Breast epithelium (tissue), 4 donors: ENCODE measurements around the gene CFAP58. TPM values are rescaled to one million over a fixed set of nuclear protein-coding genes. Genes with fewer than 3 reads are reported as not detected.
A peak's percentile ranks its signal among the peaks of the same experiment; 100 is the strongest.

ENCODE experiments used
- DNase-seq, 2 donors: peaks; one replicate each; pipeline ENCODE4 v3.0.0-alpha.2; 2019; ENCODE audit warnings: low spot score in 2 of 2
- H3K27ac ChIP-seq, 2 donors: fragments of 200-600 bp; sonication (generic) in 1 of 2; one replicate each; pipeline ENCODE4 v1.5.1; 2016 to 2019; ENCODE audit warnings: mild to moderate bottlenecking in 1 of 2
- H3K27me3 ChIP-seq, 2 donors: fragments of 200-600 bp; sonication (generic) in 1 of 2; one replicate each; pipeline versions ENCODE4 v1.5.1 to v1.6.0; 2017 to 2019; ENCODE audit warnings: control low read depth in 1 of 2, mild to moderate bottlenecking in 1 of 2
- H3K36me3 ChIP-seq: fragments of 200-600 bp; one replicate; pipeline ENCODE4 v1.5.1; 2019
- H3K4me1 ChIP-seq, 2 donors: fragments of 200-600 bp; sonication (generic); one replicate each; pipeline ENCODE4 v1.5.1; 2016 to 2019; ENCODE audit warnings: control low read depth in 1 of 2
- H3K4me3 ChIP-seq, 3 donors: fragments of 200-600 bp; sonication (generic); 1 replicate in 2 of 3; 2 replicates in 1 of 3; pipeline ENCODE4 v1.5.1; 2016 to 2019; ENCODE audit warnings: mild to moderate bottlenecking in 3 of 3, moderate library complexity in 2 of 3
- H3K9me3 ChIP-seq, 2 donors: fragments of 200-600 bp; sonication (generic) in 1 of 2; one replicate each; pipeline ENCODE4 v1.5.1; 2016 to 2019; ENCODE audit warnings: control low read depth in 1 of 2
- POLR2A ChIP-seq: fragments of 450-650 bp; IDR thresholded peaks from one replicate; pipeline ENCODE4 v1.6.1; 2016; ENCODE audit warnings: antibody characterized with exemption, mild to moderate bottlenecking, moderate library complexity
- POLR2AphosphoS5 ChIP-seq, 3 donors: sonication (generic); formaldehyde crosslinking; IDR thresholded peaks; one replicate each; pipeline ENCODE4 v1.6.1; 2017; ENCODE audit warnings: antibody characterized with exemption in 3 of 3
- intact Hi-C: fragments of 100-400 bp; cut with DNase I; formaldehyde crosslinking; loops from one replicate; pipeline ENCODE4 v1.15.1; 2023; ENCODE audit warnings: low total_unique reads
- total RNA-seq, 3 donors: library from RNA; depleted of rRNA; stranded (reverse); fragments of >200 nt; gene quantifications; one replicate each; pipeline ENCODE4 v1.1.0, GENCODE V29; 2016
- TF ChIP-seq, protein P1 (sequence below), 3 donors: fragments of 450-650 bp; IDR thresholded peaks; one replicate each; pipeline ENCODE4 v1.5.1; 2016 to 2017; ENCODE audit warnings: antibody characterized with exemption in 3 of 3, mild to moderate bottlenecking in 3 of 3, moderate library complexity in 3 of 3

The CFAP58 gene
- total RNA-seq, 3 donors from 2014 or later, result 0.16 to 0.98 (median 0.88) TPM

DNA sequence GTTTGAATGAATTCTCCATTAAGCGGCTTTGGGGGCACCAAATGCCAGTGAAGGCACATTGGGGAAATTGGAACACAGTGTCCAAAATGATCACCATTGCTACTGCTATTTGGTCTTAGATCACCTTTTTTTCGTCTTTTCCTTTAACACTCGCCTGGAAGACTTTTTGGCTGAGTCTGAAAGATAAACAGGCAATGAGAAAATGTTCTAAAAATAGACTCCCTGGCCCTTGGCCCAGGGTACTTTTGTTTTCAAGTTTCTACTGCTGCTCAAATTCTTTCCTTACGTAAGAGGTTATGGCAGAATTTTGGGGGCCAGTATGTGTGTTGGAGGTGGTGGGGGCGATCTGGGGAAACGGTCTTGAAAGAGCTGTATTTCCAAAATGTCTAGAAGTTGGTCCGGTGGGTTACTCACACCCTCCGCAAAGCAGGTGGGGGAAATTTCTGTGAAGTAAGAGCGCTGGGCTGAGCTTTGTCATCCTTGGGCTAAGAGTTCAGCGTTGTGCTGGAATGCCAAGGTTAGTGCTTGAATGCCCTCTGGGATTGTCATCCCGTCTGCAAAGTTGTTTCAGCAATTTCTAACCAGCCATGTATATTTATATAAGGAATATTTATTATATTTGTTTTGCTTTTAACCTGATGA is 14.0 kb upstream of the CFAP58 start:
- Histone ChIP-seq H3K9me3 (no peaks in the 10 kb centered on the region), H3K27me3 (no peaks in the 10 kb centered on the region), H3K4me1 (peaks cover 0 to 4% of the 10 kb centered on the region in 2 donors), H3K36me3 (no peaks in the 10 kb centered on the region), H3K4me3 (peak overlapping the region; percentile 71 to 96 (median 90)), H3K27ac (peak overlapping the region; percentile 91 to 92)
- no peak for TF ChIP-seq POLR2AphosphoS5 (IDR thresholded peaks at IDR 0.05)
- TF ChIP-seq, protein P1, sequence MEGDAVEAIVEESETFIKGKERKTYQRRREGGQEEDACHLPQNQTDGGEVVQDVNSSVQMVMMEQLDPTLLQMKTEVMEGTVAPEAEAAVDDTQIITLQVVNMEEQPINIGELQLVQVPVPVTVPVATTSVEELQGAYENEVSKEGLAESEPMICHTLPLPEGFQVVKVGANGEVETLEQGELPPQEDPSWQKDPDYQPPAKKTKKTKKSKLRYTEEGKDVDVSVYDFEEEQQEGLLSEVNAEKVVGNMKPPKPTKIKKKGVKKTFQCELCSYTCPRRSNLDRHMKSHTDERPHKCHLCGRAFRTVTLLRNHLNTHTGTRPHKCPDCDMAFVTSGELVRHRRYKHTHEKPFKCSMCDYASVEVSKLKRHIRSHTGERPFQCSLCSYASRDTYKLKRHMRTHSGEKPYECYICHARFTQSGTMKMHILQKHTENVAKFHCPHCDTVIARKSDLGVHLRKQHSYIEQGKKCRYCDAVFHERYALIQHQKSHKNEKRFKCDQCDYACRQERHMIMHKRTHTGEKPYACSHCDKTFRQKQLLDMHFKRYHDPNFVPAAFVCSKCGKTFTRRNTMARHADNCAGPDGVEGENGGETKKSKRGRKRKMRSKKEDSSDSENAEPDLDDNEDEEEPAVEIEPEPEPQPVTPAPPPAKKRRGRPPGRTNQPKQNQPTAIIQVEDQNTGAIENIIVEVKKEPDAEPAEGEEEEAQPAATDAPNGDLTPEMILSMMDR (IDR thresholded peaks at IDR 0.05), result no peak
- TF ChIP-seq POLR2A, result no peak
- intact Hi-C loops, result no loop called here
- peak in 1 of 2 donors; percentile 49 for DNase-seq

DNA sequence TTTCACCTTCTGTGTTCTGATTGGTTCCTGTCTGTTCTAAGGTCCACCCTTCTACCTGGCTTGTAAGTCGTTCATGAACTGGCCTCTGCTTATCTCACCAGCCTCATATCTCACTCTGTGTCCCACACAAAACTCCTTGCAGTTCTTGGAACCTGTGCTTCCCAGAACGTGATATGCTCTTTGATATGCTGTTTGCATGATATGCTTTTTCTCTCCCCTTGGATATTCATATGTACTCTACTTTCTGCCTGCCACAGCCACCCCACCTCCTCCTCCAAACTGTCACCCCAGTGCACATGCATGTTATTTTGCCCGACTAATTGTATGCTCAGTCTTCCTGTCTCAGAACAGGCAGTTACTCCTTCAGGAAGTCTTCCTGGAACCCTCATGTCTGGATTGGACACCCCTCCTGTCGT is 13.5 kb upstream of the CFAP58 start:
- H3K9me3 ChIP-seq, result no peaks in the 10 kb centered on the region
- no peaks in the 10 kb centered on the region for H3K27me3 ChIP-seq
- TF ChIP-seq, protein P1 (IDR thresholded peaks at IDR 0.05), result no peak
- TF ChIP-seq POLR2AphosphoS5 (IDR thresholded peaks at IDR 0.05) (no peak), POLR2A (no peak)
- H3K36me3 ChIP-seq, result no peaks in the 10 kb centered on the region
- peaks cover 0 to 4% of the 10 kb centered on the region in 2 donors for H3K4me1 ChIP-seq
- no peak for DNase-seq
- intact Hi-C loops, result no loop called here
- peak overlapping the region in 2 of 3 donors; percentile 71 to 90 for H3K4me3 ChIP-seq
- peak overlapping the region; percentile 91 to 92 for H3K27ac ChIP-seq

DNA sequence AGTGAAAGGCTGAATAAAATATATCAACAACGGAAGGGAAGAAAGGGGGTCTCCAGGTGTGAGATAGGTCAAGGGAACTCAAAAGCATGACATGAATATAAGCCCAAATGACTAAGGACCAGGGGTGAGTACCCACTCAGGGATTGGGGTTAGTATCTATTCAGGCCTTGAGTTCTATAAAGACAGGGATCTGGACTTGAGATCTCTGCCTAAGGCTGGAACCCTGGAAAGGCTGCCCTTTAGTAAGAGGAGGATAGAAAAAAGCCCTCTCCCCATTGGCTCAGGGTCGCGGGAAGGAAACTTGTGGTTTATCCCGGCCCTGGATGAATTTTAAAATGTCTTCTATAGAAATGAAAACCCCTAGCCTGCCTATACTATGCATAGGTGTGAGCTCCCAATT is 13.0 kb upstream of the CFAP58 start:
- H3K27ac ChIP-seq, result peak overlapping the region; percentile 22 to 92
- intact Hi-C loops, result no loop called here
- no peaks in the 10 kb centered on the region for H3K27me3 ChIP-seq
- peaks cover 0 to 4% of the 10 kb centered on the region in 2 donors for H3K4me1 ChIP-seq
- H3K36me3 ChIP-seq, result no peaks in the 10 kb centered on the region
- TF ChIP-seq POLR2AphosphoS5 (IDR thresholded peaks at IDR 0.05) (no peak), POLR2A (no peak)
- TF ChIP-seq, protein P1 (IDR thresholded peaks at IDR 0.05), result no peak
- no peaks in the 10 kb centered on the region for H3K9me3 ChIP-seq
- H3K4me3 ChIP-seq, result no peak overlapping the region
- no peak for DNase-seq

DNA sequence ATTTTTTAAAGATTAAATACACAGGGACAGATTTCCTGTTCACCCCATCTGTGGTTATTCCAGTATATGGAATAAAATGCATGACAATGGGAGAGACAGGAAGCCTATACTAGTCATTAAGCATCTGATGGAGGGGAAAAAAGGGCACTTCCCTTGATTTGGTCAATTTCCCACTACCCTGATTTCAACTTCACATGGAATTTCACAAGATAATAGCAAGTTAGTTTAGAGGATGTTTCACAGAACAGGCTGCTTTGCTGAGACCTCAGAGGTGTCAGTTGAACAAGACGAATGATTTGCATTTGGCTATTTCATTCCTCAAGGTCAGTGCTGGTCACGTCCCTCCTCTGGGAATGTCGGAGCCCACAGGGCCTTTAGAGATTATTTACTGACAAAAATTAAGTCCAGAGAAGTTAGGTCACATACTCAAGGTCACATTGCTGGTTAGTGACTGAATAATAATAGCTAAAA is 10.7 kb upstream of the CFAP58 start:
- Histone ChIP-seq H3K27me3 (no peaks in the 10 kb centered on the region), H3K36me3 (no peaks in the 10 kb centered on the region), H3K9me3 (no peaks in the 10 kb centered on the region), H3K27ac (peak overlapping the region in 1 of 2 donors; percentile 52), H3K4me1 (no peaks in the 10 kb centered on the region), H3K4me3 (no peak overlapping the region)
- intact Hi-C loops, result no loop called here
- DNase-seq, result no peak
- TF ChIP-seq, protein P1 (IDR thresholded peaks at IDR 0.05), result no peak
- TF ChIP-seq POLR2A, result no peak
- TF ChIP-seq POLR2AphosphoS5 (IDR thresholded peaks at IDR 0.05), result no peak

DNA sequence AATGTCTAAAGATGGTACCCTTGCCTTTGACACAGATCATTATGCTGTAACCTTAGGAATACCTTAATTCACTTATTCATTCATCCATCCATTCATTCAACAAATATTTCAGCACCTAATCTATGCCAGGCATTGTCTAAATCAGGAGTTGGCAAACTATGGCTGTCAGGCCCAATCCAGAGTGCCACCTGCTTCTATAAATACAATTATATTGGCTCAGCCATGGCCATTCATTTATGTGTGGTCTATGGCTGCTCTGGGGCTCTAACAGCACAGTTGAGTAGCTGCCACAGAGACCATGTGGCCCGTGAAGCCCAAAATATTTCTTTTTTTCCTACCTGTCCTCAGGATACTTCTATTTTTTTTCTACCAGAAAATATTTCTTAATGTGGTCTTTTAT is 9.4 kb upstream of the CFAP58 start:
- Histone ChIP-seq H3K27me3 (no peaks in the 10 kb centered on the region), H3K4me1 (no peaks in the 10 kb centered on the region), H3K27ac (no peak overlapping the region), H3K36me3 (no peaks in the 10 kb centered on the region), H3K4me3 (no peak overlapping the region), H3K9me3 (no peaks in the 10 kb centered on the region)
- intact Hi-C loops, result no loop called here
- TF ChIP-seq POLR2A, result no peak
- TF ChIP-seq, protein P1 (IDR thresholded peaks at IDR 0.05), result no peak
- TF ChIP-seq POLR2AphosphoS5 (IDR thresholded peaks at IDR 0.05), result no peak
- DNase-seq, result no peak
